Fibroblast of pulmonary artery (primary cell): ENCODE results near the gene MLF2.

Experiments
- DNase-seq: peaks from one replicate; pipeline ENCODE4 v3.0.0-alpha.2; 2010; ENCODE audit warnings: low read depth
- H3K4me3 ChIP-seq: replicated peaks from 2 replicates; pipeline ENCODE4 v1.5.1; 2011; ENCODE audit warnings: low read depth, mild to moderate bottlenecking, control low read depth, low read length, moderate library complexity
- CTCF ChIP-seq: IDR thresholded peaks from 2 replicates; pipeline ENCODE4 v1.5.1; 2011; ENCODE audit warnings: mild to moderate bottlenecking, control low read depth, low read length, inconsistent platforms; ENCODE audit errors: missing control alignments

Gene MLF2

GRCh38 chr12:6790496-6791150 lies 37.7 kb upstream of the MLF2 start:
- no peak for DNase-seq
- no peak overlapping the region for H3K4me3 ChIP-seq
- TF ChIP-seq CTCF: no peak

GRCh38 chr12:6788972-6789924 lies 36.3 kb upstream of the MLF2 start, which contains the start of gene CD4:
Gene CD4, plus strand, starts transcription at chr12:6789528. Its CDS starts 10,611 bp downstream, at chr12:6800139.
- TF ChIP-seq CTCF: no peak
- DNase-seq: no peak
- no peak within 1 kb of the TSS for H3K4me3 ChIP-seq

GRCh38 chr12:6787309-6787708 lies 34.4 kb upstream of the MLF2 start:
- no peak for DNase-seq
- no peak overlapping the region for H3K4me3 ChIP-seq
- no peak for TF ChIP-seq CTCF

GRCh38 chr12:6786416-6787094 lies 33.6 kb upstream of the MLF2 start:
- DNase-seq: no peak
- no peak for TF ChIP-seq CTCF
- no peak overlapping the region for H3K4me3 ChIP-seq

- no peak for TF ChIP-seq CTCF
- DNase-seq: no peak
These were observed 31.8 kb upstream of the MLF2 start for GRCh38 chr12:6784761-6785160.

GRCh38 chr12:6784296-6784695 lies 31.4 kb upstream of the MLF2 start:
- no peak overlapping the region for H3K4me3 ChIP-seq
- DNase-seq: no peak
- no peak for TF ChIP-seq CTCF

More at GRCh38 chr12:6784761-6785160, 31.8 kb upstream of the MLF2 start:
- no peak overlapping the region for H3K4me3 ChIP-seq
